PFSK-1 (cell line): ENCODE data around the gene ACBD5.

ENCODE experiments used
- POLR2AphosphoS5 ChIP-seq: IDR thresholded peaks from 2 replicates; pipeline ENCODE4 v1.6.1; 2012; ENCODE audit warnings: low read depth, mild to moderate bottlenecking, control low read depth, low read length, moderate library complexity
- TAF1 ChIP-seq: IDR thresholded peaks from 2 replicates; pipeline ENCODE4 v1.6.1; 2012; ENCODE audit warnings: low read length, control low read depth, borderline replicate concordance; ENCODE audit not compliant: insufficient read depth
- TF ChIP-seq, protein P1 (sequence below), 2 experiments: IDR thresholded peaks; 2 replicates each; pipeline versions ENCODE4 v1.6.1 to v1.8.0; 2011 to 2012; ENCODE audit warnings: low read depth in 2 of 2, low read length in 2 of 2, control low read depth in 1 of 2, inconsistent platforms in 1 of 2, mild to moderate bottlenecking in 1 of 2, moderate library complexity in 1 of 2; ENCODE audit not compliant: insufficient read depth in 1 of 2

- TF ChIP-seq, protein P1, sequence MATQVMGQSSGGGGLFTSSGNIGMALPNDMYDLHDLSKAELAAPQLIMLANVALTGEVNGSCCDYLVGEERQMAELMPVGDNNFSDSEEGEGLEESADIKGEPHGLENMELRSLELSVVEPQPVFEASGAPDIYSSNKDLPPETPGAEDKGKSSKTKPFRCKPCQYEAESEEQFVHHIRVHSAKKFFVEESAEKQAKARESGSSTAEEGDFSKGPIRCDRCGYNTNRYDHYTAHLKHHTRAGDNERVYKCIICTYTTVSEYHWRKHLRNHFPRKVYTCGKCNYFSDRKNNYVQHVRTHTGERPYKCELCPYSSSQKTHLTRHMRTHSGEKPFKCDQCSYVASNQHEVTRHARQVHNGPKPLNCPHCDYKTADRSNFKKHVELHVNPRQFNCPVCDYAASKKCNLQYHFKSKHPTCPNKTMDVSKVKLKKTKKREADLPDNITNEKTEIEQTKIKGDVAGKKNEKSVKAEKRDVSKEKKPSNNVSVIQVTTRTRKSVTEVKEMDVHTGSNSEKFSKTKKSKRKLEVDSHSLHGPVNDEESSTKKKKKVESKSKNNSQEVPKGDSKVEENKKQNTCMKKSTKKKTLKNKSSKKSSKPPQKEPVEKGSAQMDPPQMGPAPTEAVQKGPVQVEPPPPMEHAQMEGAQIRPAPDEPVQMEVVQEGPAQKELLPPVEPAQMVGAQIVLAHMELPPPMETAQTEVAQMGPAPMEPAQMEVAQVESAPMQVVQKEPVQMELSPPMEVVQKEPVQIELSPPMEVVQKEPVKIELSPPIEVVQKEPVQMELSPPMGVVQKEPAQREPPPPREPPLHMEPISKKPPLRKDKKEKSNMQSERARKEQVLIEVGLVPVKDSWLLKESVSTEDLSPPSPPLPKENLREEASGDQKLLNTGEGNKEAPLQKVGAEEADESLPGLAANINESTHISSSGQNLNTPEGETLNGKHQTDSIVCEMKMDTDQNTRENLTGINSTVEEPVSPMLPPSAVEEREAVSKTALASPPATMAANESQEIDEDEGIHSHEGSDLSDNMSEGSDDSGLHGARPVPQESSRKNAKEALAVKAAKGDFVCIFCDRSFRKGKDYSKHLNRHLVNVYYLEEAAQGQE (IDR thresholded peaks at IDR 0.05; ENCODE audit: insufficient read depth in 1 of 2, low read depth in 2 of 2, low read length in 2 of 2): no peak
- no peak for TF ChIP-seq TAF1
- no peak for TF ChIP-seq POLR2AphosphoS5
Measured at GRCh38 chr10:27258838-27259812, 18.5 kb upstream of the ACBD5 start.
